ENCODE data around the gene ACOXL.

Gene ACOXL

GRCh38 chr2:110740747-110741349 is 8.5 kb downstream of the ACOXL start:
- TF ChIP-seq CTCF (IDR thresholded peaks at IDR 0.05) = no peak
- peaks cover 26% of the 10 kb centered on the region for H3K27me3 Mint-ChIP-seq (ENCODE audit: low read depth, poor library complexity)
- peaks cover 16% of the 10 kb centered on the region for H3K9me3 Mint-ChIP-seq
- H3K36me3 Mint-ChIP-seq (ENCODE audit: low read depth) = no peaks in the 10 kb centered on the region
- peaks cover 8% of the 10 kb centered on the region for H3K4me1 Mint-ChIP-seq
- no peak overlapping the region for H3K27ac Mint-ChIP-seq
- no peak for DNase-seq
- no peak overlapping the region for H3K4me3 Mint-ChIP-seq

- peaks cover 8% of the 10 kb centered on the region for H3K4me1 Mint-ChIP-seq
- no peak overlapping the region for H3K27ac Mint-ChIP-seq
- no peaks in the 10 kb centered on the region for H3K36me3 Mint-ChIP-seq (ENCODE audit: low read depth)
- H3K4me3 Mint-ChIP-seq = no peak overlapping the region
- no peak for DNase-seq
- H3K9me3 Mint-ChIP-seq = peaks cover 11% of the 10 kb centered on the region
- H3K27me3 Mint-ChIP-seq (ENCODE audit: low read depth, poor library complexity) = peaks cover 19% of the 10 kb centered on the region
- TF ChIP-seq CTCF (IDR thresholded peaks at IDR 0.05) = no peak
Measured at GRCh38 chr2:110741491-110741980, 9.2 kb downstream of the ACOXL start.

- TF ChIP-seq CTCF (IDR thresholded peaks at IDR 0.05) = no peak
- Mint-ChIP-seq H3K27ac (no peak overlapping the region), H3K4me1 (peaks cover 8% of the 10 kb centered on the region), H3K4me3 (no peak overlapping the region), H3K9me3 (peaks cover 7% of the 10 kb centered on the region), H3K36me3 (ENCODE audit: low read depth) (no peaks in the 10 kb centered on the region), H3K27me3 (ENCODE audit: low read depth, poor library complexity) (peaks cover 10% of the 10 kb centered on the region)
- no peak for DNase-seq
Measured at GRCh38 chr2:110742412-110742811, 10.0 kb downstream of the ACOXL start.

- peaks cover 11% of the 10 kb centered on the region for H3K27me3 Mint-ChIP-seq (ENCODE audit: low read depth, poor library complexity)
- peaks cover 5% of the 10 kb centered on the region for H3K9me3 Mint-ChIP-seq
- peaks cover 19% of the 10 kb centered on the region for H3K4me1 Mint-ChIP-seq
- DNase-seq = no peak
- H3K4me3 Mint-ChIP-seq = no peak overlapping the region
- no peak overlapping the region for H3K27ac Mint-ChIP-seq
- TF ChIP-seq CTCF (IDR thresholded peaks at IDR 0.05) = no peak
- no peaks in the 10 kb centered on the region for H3K36me3 Mint-ChIP-seq (ENCODE audit: low read depth)
Measured at GRCh38 chr2:110743600-110743999, 11.2 kb downstream of the ACOXL start.

- Mint-ChIP-seq H3K4me3 (no peak overlapping the region), H3K36me3 (ENCODE audit: low read depth) (no peaks in the 10 kb centered on the region), H3K4me1 (peaks cover 22% of the 10 kb centered on the region), H3K27ac (no peak overlapping the region), H3K27me3 (ENCODE audit: low read depth, poor library complexity) (peaks cover 10% of the 10 kb centered on the region), H3K9me3 (no peaks in the 10 kb centered on the region)
- TF ChIP-seq CTCF (IDR thresholded peaks at IDR 0.05) = no peak
- no peak for DNase-seq
Measured at GRCh38 chr2:110744429-110744828, 12.1 kb downstream of the ACOXL start.

GRCh38 chr2:110745048-110745447 is 12.7 kb downstream of the ACOXL start:
- H3K27me3 Mint-ChIP-seq (ENCODE audit: low read depth, poor library complexity) = peaks cover 16% of the 10 kb centered on the region
- no peaks in the 10 kb centered on the region for H3K36me3 Mint-ChIP-seq (ENCODE audit: low read depth)
- H3K9me3 Mint-ChIP-seq = no peaks in the 10 kb centered on the region
- peaks cover 22% of the 10 kb centered on the region for H3K4me1 Mint-ChIP-seq
- no peak overlapping the region for H3K27ac Mint-ChIP-seq
- DNase-seq = no peak
- H3K4me3 Mint-ChIP-seq = no peak overlapping the region
- no peak for TF ChIP-seq CTCF (IDR thresholded peaks at IDR 0.05)

Measured in nephron progenitor cell (in vitro differentiated cells).